Measurements from ENCODE around the gene MTRF1.

Gene MTRF1

GRCh38 chr13:41263261-41263971, at the start of gene MTRF1:
TSS of gene MTRF1 (minus strand) at chr13:41263576. CDS start at chr13:41260907, 2,669 bp downstream.
- peak; percentile 61 to 63 for DNase-seq (ENCODE audit: low read depth in 2 of 2)

- no peak for DNase-seq (ENCODE audit: low read depth in 2 of 2)
These were observed 49.7 kb upstream of the MTRF1 start for GRCh38 chr13:41313117-41313516.

GRCh38 chr13:41312176-41312500, 48.8 kb upstream of the MTRF1 start:
- DNase-seq (ENCODE audit: low read depth in 2 of 2): no peak

- DNase-seq (ENCODE audit: low read depth in 2 of 2): peak; percentile 30 to 44
These were observed 48.2 kb upstream of the MTRF1 start for GRCh38 chr13:41311406-41312175.

GRCh38 chr13:41310963-41311405, 47.6 kb upstream of the MTRF1 start, which contains the start of gene NAA16:
TSS of gene NAA16 (plus strand) at chr13:41311267. CDS start at chr13:41311529, 262 bp downstream.
- peak; percentile 94 to 97 for DNase-seq (ENCODE audit: low read depth in 2 of 2)

GRCh38 chr13:41307884-41308640, 44.7 kb upstream of the MTRF1 start:
- no peak for DNase-seq (ENCODE audit: low read depth in 2 of 2)

GRCh38 chr13:41306271-41307145, 43.1 kb upstream of the MTRF1 start:
- DNase-seq (ENCODE audit: low read depth in 2 of 2): no peak

- no peak for DNase-seq (ENCODE audit: low read depth in 2 of 2)
These were observed 41.2 kb upstream of the MTRF1 start for GRCh38 chr13:41304551-41304950.

- DNase-seq (ENCODE audit: low read depth in 2 of 2): no peak
These were observed 39.4 kb upstream of the MTRF1 start for GRCh38 chr13:41302743-41303142.

GRCh38 chr13:41299316-41300094, 36.1 kb upstream of the MTRF1 start:
- no peak for DNase-seq (ENCODE audit: low read depth in 2 of 2)

GRCh38 chr13:41296879-41297646, 33.7 kb upstream of the MTRF1 start:
- no peak for DNase-seq (ENCODE audit: low read depth in 2 of 2)

GRCh38 chr13:41295973-41296372, 32.6 kb upstream of the MTRF1 start:
- no peak for DNase-seq (ENCODE audit: low read depth in 2 of 2)

- no peak for DNase-seq (ENCODE audit: low read depth in 2 of 2)
These were observed 31.5 kb upstream of the MTRF1 start for GRCh38 chr13:41294914-41295313.

- DNase-seq (ENCODE audit: low read depth in 2 of 2): no peak
These were observed 29.9 kb upstream of the MTRF1 start for GRCh38 chr13:41293272-41293671.

GRCh38 chr13:41291246-41291645, 27.9 kb upstream of the MTRF1 start:
- DNase-seq (ENCODE audit: low read depth in 2 of 2): no peak

GRCh38 chr13:41289463-41289881, 26.1 kb upstream of the MTRF1 start:
- DNase-seq (ENCODE audit: low read depth in 2 of 2): no peak

GRCh38 chr13:41286370-41286769, 23.0 kb upstream of the MTRF1 start:
- no peak for DNase-seq (ENCODE audit: low read depth in 2 of 2)

GRCh38 chr13:41284512-41285288, 21.3 kb upstream of the MTRF1 start:
- DNase-seq (ENCODE audit: low read depth in 2 of 2): no peak

- DNase-seq (ENCODE audit: low read depth in 2 of 2): no peak
These were observed 18.8 kb upstream of the MTRF1 start for GRCh38 chr13:41282129-41282571.
